GM19397 (cell line): ENCODE results near the gene SLC6A11.

Source experiments
- ATAC-seq: cut with Tn5 transposase; IDR thresholded peaks from one replicate; pipeline ENCODE4 v1.9.1; 2021; ENCODE audit warnings: mild to moderate bottlenecking, moderate library complexity; ENCODE audit not compliant: unreplicated experiment

The SLC6A11 gene

GRCh38 chr3:10949197-10949596, 133.2 kb downstream of the SLC6A11 start:
- ATAC-seq = no peak

- ATAC-seq = no peak
These were observed 134.7 kb downstream of the SLC6A11 start for GRCh38 chr3:10950476-10951294.

- ATAC-seq = no peak
These were observed 135.4 kb downstream of the SLC6A11 start for GRCh38 chr3:10951295-10951926.

- ATAC-seq = no peak
These were observed 136.5 kb downstream of the SLC6A11 start for GRCh38 chr3:10952525-10952924.

GRCh38 chr3:10954740-10955139, 138.7 kb downstream of the SLC6A11 start:
- ATAC-seq = no peak

- no peak for ATAC-seq
These were observed 139.9 kb downstream of the SLC6A11 start for GRCh38 chr3:10955711-10956453.

GRCh38 chr3:10956531-10956930, 140.5 kb downstream of the SLC6A11 start:
- no peak for ATAC-seq

GRCh38 chr3:10956986-10957385, 141.0 kb downstream of the SLC6A11 start:
- no peak for ATAC-seq

GRCh38 chr3:10957976-10958749, 142.1 kb downstream of the SLC6A11 start:
- ATAC-seq = no peak

GRCh38 chr3:10960255-10960654, 144.2 kb downstream of the SLC6A11 start:
- ATAC-seq = no peak

GRCh38 chr3:10961921-10962320, 145.9 kb downstream of the SLC6A11 start:
- ATAC-seq = no peak

- no peak for ATAC-seq
These were observed 146.5 kb downstream of the SLC6A11 start for GRCh38 chr3:10962481-10963036.

GRCh38 chr3:10964537-10965167, 148.6 kb downstream of the SLC6A11 start:
- no peak for ATAC-seq

- ATAC-seq = no peak
These were observed 152.4 kb downstream of the SLC6A11 start for GRCh38 chr3:10968401-10968800.

- no peak for ATAC-seq
These were observed 154.4 kb downstream of the SLC6A11 start for GRCh38 chr3:10970306-10970960.

GRCh38 chr3:10972072-10972782, 156.2 kb downstream of the SLC6A11 start:
- no peak for ATAC-seq

- no peak for ATAC-seq
These were observed 157.1 kb downstream of the SLC6A11 start for GRCh38 chr3:10973046-10973595.

- ATAC-seq = no peak
These were observed 158.1 kb downstream of the SLC6A11 start for GRCh38 chr3:10974131-10974530.
